COLO829 (cell line): ENCODE results near the gene ST8SIA1.
"Not testable (repeated sequence)": the region's sequence is repeated elsewhere in the genome, so short reads cannot be mapped to it uniquely, and the experiment has no call there.

Experiments
- DNase-seq: peaks from one replicate; pipeline ENCODE4 v3.0.0; 2012; ENCODE audit warnings: low spot score

Gene ST8SIA1

GRCh38 chr12:22334410-22335100, at the start of gene ST8SIA1:
ST8SIA1 (minus strand) TSS chr12:22334707; CDS start chr12:22334232, 475 bp downstream.
- no peak for DNase-seq

- DNase-seq = no peak
Observed at GRCh38 chr12:22380031-22380430, 45.5 kb upstream of the ST8SIA1 start.

- no peak for DNase-seq
Observed at GRCh38 chr12:22377731-22378496, 43.4 kb upstream of the ST8SIA1 start.

GRCh38 chr12:22376596-22377150, 42.2 kb upstream of the ST8SIA1 start:
- DNase-seq = not testable (repeated sequence)

GRCh38 chr12:22374508-22374907, 40.0 kb upstream of the ST8SIA1 start:
- DNase-seq = no peak

GRCh38 chr12:22372277-22372837, 37.9 kb upstream of the ST8SIA1 start:
- no peak for DNase-seq

GRCh38 chr12:22366181-22366580, 31.7 kb upstream of the ST8SIA1 start:
- no peak for DNase-seq

- DNase-seq = no peak
Observed at GRCh38 chr12:22361785-22362184, 27.3 kb upstream of the ST8SIA1 start.

- no peak for DNase-seq
Observed at GRCh38 chr12:22360774-22361173, 26.3 kb upstream of the ST8SIA1 start.

GRCh38 chr12:22357531-22357930, 23.0 kb upstream of the ST8SIA1 start:
- DNase-seq = no peak

GRCh38 chr12:22356231-22356630, 21.7 kb upstream of the ST8SIA1 start:
- no peak for DNase-seq

- no peak for DNase-seq
Observed at GRCh38 chr12:22355011-22355580, 20.6 kb upstream of the ST8SIA1 start.

GRCh38 chr12:22353615-22354325, 19.3 kb upstream of the ST8SIA1 start:
- DNase-seq = no peak

- DNase-seq = no peak
Observed at GRCh38 chr12:22350886-22351285, 16.4 kb upstream of the ST8SIA1 start.

GRCh38 chr12:22348208-22348607, 13.7 kb upstream of the ST8SIA1 start:
- no peak for DNase-seq

- no peak for DNase-seq
Observed at GRCh38 chr12:22340143-22340542, 5.6 kb upstream of the ST8SIA1 start.

- DNase-seq = no peak
Observed at GRCh38 chr12:22339691-22340090, 5.2 kb upstream of the ST8SIA1 start.

GRCh38 chr12:22335794-22336166, 1.3 kb upstream of the ST8SIA1 start:
- DNase-seq = no peak

GRCh38 chr12:22333713-22334409, 646 bp downstream of the ST8SIA1 start:
- no peak for DNase-seq

- no peak for DNase-seq
Observed at GRCh38 chr12:22333186-22333712, 1.3 kb downstream of the ST8SIA1 start.

GRCh38 chr12:22332202-22332601, 2.3 kb downstream of the ST8SIA1 start:
- peak; percentile 87 for DNase-seq
